Activated CD4-positive, CD25-positive, alpha-beta regulatory T cell treated with anti-CD3 and anti-CD28 coated beads, Interleukin-2, amount 50 U/mL, for 72 hours (primary cell): ENCODE results near the gene INAVA.

ENCODE experiments used
- DNase-seq: peaks from one replicate; pipeline ENCODE4 v3.0.0; 2021

The INAVA gene

GRCh38 chr1:200877839-200878551, 16.7 kb upstream of the INAVA start:
- DNase-seq, result no peak

- DNase-seq, result no peak
These were observed 14.5 kb upstream of the INAVA start for GRCh38 chr1:200880212-200880611.

GRCh38 chr1:200883118-200883517, 11.6 kb upstream of the INAVA start:
- peak; percentile 7 for DNase-seq

- no peak for DNase-seq
These were observed 8.9 kb upstream of the INAVA start for GRCh38 chr1:200885623-200886402.

GRCh38 chr1:200886594-200886993, 8.1 kb upstream of the INAVA start:
- no peak for DNase-seq

GRCh38 chr1:200887036-200887435, 7.7 kb upstream of the INAVA start:
- DNase-seq, result no peak

GRCh38 chr1:200887772-200888348, 6.8 kb upstream of the INAVA start:
- DNase-seq, result no peak

GRCh38 chr1:200888349-200888838, 6.3 kb upstream of the INAVA start:
- peak; percentile 66 for DNase-seq

GRCh38 chr1:200889571-200889970, 5.1 kb upstream of the INAVA start:
- DNase-seq, result no peak

- no peak for DNase-seq
These were observed 4.7 kb upstream of the INAVA start for GRCh38 chr1:200890027-200890426.

- DNase-seq, result no peak
These were observed 3.6 kb upstream of the INAVA start for GRCh38 chr1:200890818-200891773.

- DNase-seq, result no peak
These were observed 2.9 kb upstream of the INAVA start for GRCh38 chr1:200891774-200892157.

- DNase-seq, result no peak
These were observed 2.2 kb upstream of the INAVA start for GRCh38 chr1:200892546-200892945.

- DNase-seq, result no peak
These were observed 1.7 kb upstream of the INAVA start for GRCh38 chr1:200892958-200893357.

GRCh38 chr1:200893411-200893901, 1.2 kb upstream of the INAVA start:
- DNase-seq, result no peak

GRCh38 chr1:200895443-200895789, 716 bp downstream of the INAVA start:
- DNase-seq, result no peak

GRCh38 chr1:200895801-200896530, 1.3 kb downstream of the INAVA start:
- no peak for DNase-seq

- DNase-seq, result no peak
These were observed 2.0 kb downstream of the INAVA start for GRCh38 chr1:200896531-200897196.

- DNase-seq, result no peak
These were observed 2.6 kb downstream of the INAVA start for GRCh38 chr1:200897259-200897658.

GRCh38 chr1:200899015-200899386, 4.3 kb downstream of the INAVA start:
- no peak for DNase-seq

- DNase-seq, result no peak
These were observed 4.8 kb downstream of the INAVA start for GRCh38 chr1:200899451-200899915.
